HCT116 (cell line): ENCODE data around the gene SCYGR3. TPM values are rescaled to one million over a fixed set of nuclear protein-coding genes. Genes with fewer than 3 reads are reported as not detected.

Source experiments
- ATAC-seq: fragments of 200-7000 bp; cut with Tn5 transposase; 2 replicates; pipeline ENCODE4 v1.9.1; 2020; ENCODE audit warnings: mild to moderate bottlenecking, moderate library complexity
- BruUV-seq: library from RNA; stranded (reverse); fragments of 400-500 nt; replicated peaks from 2 replicates; lab custom pipeline; 2021; lab: Mats Ljungman, UMichigan
- CTCF ChIA-PET: fragments of 300-600 bp; sonication (Branson Sonifier 250); formaldehyde crosslinking; loops from one replicate; lab custom pipeline; 2021; ENCODE audit warnings: antibody characterized with exemption; lab: Charles Lee
- POLR2A ChIA-PET: fragments of 300-600, 350-600 bp; sonication (Branson Sonifier 250); formaldehyde crosslinking; loops from one replicate; lab custom pipeline; 2021; ENCODE audit warnings: antibody characterized with exemption; lab: Charles Lee
- RAD21 ChIA-PET, 2 experiments: fragments of 300-600 bp; sonication (Branson Sonifier 250); formaldehyde crosslinking; loops; one replicate each; lab custom pipeline; 2023; ENCODE audit warnings: low total read pairs in 2 of 2; ENCODE audit not compliant: uncharacterized antibody in 2 of 2, unreplicated experiment in 2 of 2, low non-redundant PET in 1 of 2; lab: Charles Lee
- DNase-seq: peaks from one replicate; pipeline ENCODE4 v3.0.0-alpha.2; 2010; ENCODE audit warnings: low read depth, low spot score
- H2AFZ ChIP-seq: fragments of 200-600 bp; shearing (Covaris generic), sonication (generic); 2 replicates; pipeline ENCODE4 v1.6.1; 2017; ENCODE audit warnings: low read depth, mixed run types, mixed read lengths, antibody characterized with exemption, low read length; ENCODE audit not compliant: poor library complexity, severe bottlenecking
- H3K27ac ChIP-seq: 2 replicates; pipeline ENCODE4 v1.5.1; 2012; ENCODE audit warnings: low read depth, low read length
- H3K27me3 ChIP-seq: fragments of 200-600 bp; sonication (generic); 2 replicates; pipeline ENCODE4 v1.6.1; 2016; ENCODE audit warnings: mixed run types, low read length, mixed read lengths; ENCODE audit not compliant: insufficient read depth
- H3K36me3 ChIP-seq, 2 experiments: fragments of 200-500 bp in 1 of 2; fragments of 200-600 bp in 1 of 2; sonication (Bioruptor generic) in 1 of 2; sonication (generic) in 1 of 2; 2 replicates each; pipeline versions ENCODE4 v1.5.1 to v1.6.1; 2014 to 2016; ENCODE audit warnings: low read length in 2 of 2, inconsistent platforms in 1 of 2, mixed read lengths in 1 of 2, mixed run types in 1 of 2; ENCODE audit not compliant: insufficient read depth in 2 of 2, control insufficient read depth in 1 of 2
- H3K4me1 ChIP-seq, 2 experiments: fragments of 200-600 bp in 1 of 2; sonication (generic) in 1 of 2; 2 replicates each; pipeline versions ENCODE4 v1.5.1 to v1.6.1; 2012 to 2017; ENCODE audit warnings: low read length in 2 of 2, inconsistent platforms in 1 of 2, mild to moderate bottlenecking in 1 of 2, mixed read lengths in 1 of 2, mixed run types in 1 of 2, moderate library complexity in 1 of 2; ENCODE audit not compliant: insufficient read depth in 2 of 2, control insufficient read depth in 1 of 2
- H3K4me2 ChIP-seq: fragments of 200-600 bp; sonication (generic); 2 replicates; pipeline ENCODE4 v1.6.1; 2017; ENCODE audit warnings: mixed run types, low read length, mixed read lengths
- H3K4me3 ChIP-seq, 2 experiments: fragments of 200-600 bp in 1 of 2; sonication (generic) in 1 of 2; replicated peaks in 1 of 2; 2 replicates each; pipeline ENCODE4 v1.5.1; 2011 to 2016; ENCODE audit warnings: low read length in 2 of 2, control low read depth in 1 of 2, low read depth in 1 of 2, mild to moderate bottlenecking in 1 of 2, mixed read lengths in 1 of 2, mixed run types in 1 of 2
- H3K79me2 ChIP-seq: fragments of 200-600 bp; sonication (generic); 2 replicates; pipeline ENCODE4 v1.6.1; 2017; ENCODE audit warnings: mild to moderate bottlenecking, mixed run types, low read length, moderate library complexity, mixed read lengths; ENCODE audit not compliant: insufficient read depth
- H3K9ac ChIP-seq: fragments of 200-600 bp; sonication (generic); 2 replicates; pipeline ENCODE4 v1.6.1; 2016; ENCODE audit warnings: low read length, mixed read lengths
- H3K9me2 ChIP-seq: fragments of 200-600 bp; sonication (generic), shearing (Covaris generic); 2 replicates; pipeline ENCODE4 v1.6.1; 2017; ENCODE audit warnings: mixed run types, mild to moderate bottlenecking, moderate library complexity; ENCODE audit not compliant: insufficient read depth
- H3K9me3 ChIP-seq, 2 experiments: fragments of 200-500 bp in 1 of 2; fragments of 200-600 bp in 1 of 2; sonication (Bioruptor generic) in 1 of 2; sonication (generic) in 1 of 2; 2 replicates each; pipeline ENCODE4 v1.6.1; 2014 to 2017; ENCODE audit warnings: low read length in 2 of 2, mixed read lengths in 2 of 2, inconsistent platforms in 1 of 2, low read depth in 1 of 2, mild to moderate bottlenecking in 1 of 2, mixed run types in 1 of 2, moderate library complexity in 1 of 2; ENCODE audit not compliant: control insufficient read depth in 1 of 2, insufficient read depth in 1 of 2
- H4K20me1 ChIP-seq: fragments of 200-600 bp; sonication (generic), shearing (Covaris generic); 2 replicates; pipeline ENCODE4 v1.6.1; 2017; ENCODE audit warnings: mixed run types, mild to moderate bottlenecking, moderate library complexity; ENCODE audit not compliant: insufficient read depth
- CEBPB ChIP-seq: IDR thresholded peaks from 2 replicates; pipeline ENCODE4 v1.6.1; 2012; ENCODE audit warnings: low read depth
- EGR1 ChIP-seq: IDR thresholded peaks from 2 replicates; pipeline ENCODE4 v1.6.1; 2012; ENCODE audit warnings: low read depth
- ELF1 ChIP-seq: IDR thresholded peaks from 2 replicates; pipeline ENCODE4 v1.6.1; 2012; ENCODE audit warnings: low read depth, borderline replicate concordance
- EZH2phosphoT487 ChIP-seq: fragments of 200-600 bp; IDR thresholded peaks from 2 replicates; pipeline ENCODE4 v1.6.1; 2018; ENCODE audit warnings: antibody characterized with exemption, borderline replicate concordance
- FOSL1 ChIP-seq: IDR thresholded peaks from 2 replicates; pipeline ENCODE4 v1.6.1; 2012; ENCODE audit warnings: low read depth
- JUND ChIP-seq: IDR thresholded peaks from 2 replicates; pipeline ENCODE4 v1.6.1; 2012
- POLR2A ChIP-seq: IDR thresholded peaks from 2 replicates; pipeline ENCODE4 v1.7.0; 2011; ENCODE audit warnings: borderline replicate concordance; ENCODE audit not compliant: insufficient read depth, insufficient read length; ENCODE audit errors: extremely low read depth
- POLR2AphosphoS5 ChIP-seq: IDR thresholded peaks from 2 replicates; pipeline ENCODE4 v1.6.1; 2011; ENCODE audit warnings: mild to moderate bottlenecking, low read depth, low read length, moderate library complexity
- SIN3A ChIP-seq: IDR thresholded peaks from 2 replicates; pipeline ENCODE4 v1.6.1; 2012; ENCODE audit warnings: low read depth
- SP1 ChIP-seq: IDR thresholded peaks from 2 replicates; pipeline ENCODE4 v1.6.1; 2012; ENCODE audit warnings: low read depth
- SRF ChIP-seq: IDR thresholded peaks from 2 replicates; pipeline ENCODE4 v1.6.1; 2012; ENCODE audit warnings: low read depth
- ZBTB33 ChIP-seq: IDR thresholded peaks from 2 replicates; pipeline ENCODE4 v1.6.1; 2011; ENCODE audit warnings: mild to moderate bottlenecking, low read length, moderate library complexity; ENCODE audit not compliant: insufficient replicate concordance; ENCODE audit errors: extremely low read depth
- intact Hi-C: fragments of 100-400 bp; cut with micrococcal nuclease; formaldehyde crosslinking; loops from 2 replicates; pipeline ENCODE4 v1.10.0; 2022
- total RNA-seq: library from RNA; stranded (reverse); gene quantifications from one replicate; pipeline ENCODE4 v1.2.1, GENCODE V29; 2021; ENCODE audit not compliant: unreplicated experiment
- TF ChIP-seq, protein P1 (sequence below), 3 experiments: fragments of 200-600 bp in 1 of 3; sonication (generic) in 1 of 3; IDR thresholded peaks in 2 of 3; conservative IDR thresholded peaks in 1 of 3; 2 replicates each; pipeline ENCODE4 v1.5.1; 2012 to 2017; ENCODE audit warnings: low read depth in 2 of 3, low read length in 2 of 3, antibody characterized with exemption in 1 of 3, borderline replicate concordance in 1 of 3, control low read depth in 1 of 3, mild to moderate bottlenecking in 1 of 3, mixed read lengths in 1 of 3, mixed run types in 1 of 3, moderate library complexity in 1 of 3; ENCODE audit not compliant: insufficient read depth in 1 of 3

SCYGR3 gene
- total RNA-seq, 1 experiment from 2014 or later: not detected

DNA sequence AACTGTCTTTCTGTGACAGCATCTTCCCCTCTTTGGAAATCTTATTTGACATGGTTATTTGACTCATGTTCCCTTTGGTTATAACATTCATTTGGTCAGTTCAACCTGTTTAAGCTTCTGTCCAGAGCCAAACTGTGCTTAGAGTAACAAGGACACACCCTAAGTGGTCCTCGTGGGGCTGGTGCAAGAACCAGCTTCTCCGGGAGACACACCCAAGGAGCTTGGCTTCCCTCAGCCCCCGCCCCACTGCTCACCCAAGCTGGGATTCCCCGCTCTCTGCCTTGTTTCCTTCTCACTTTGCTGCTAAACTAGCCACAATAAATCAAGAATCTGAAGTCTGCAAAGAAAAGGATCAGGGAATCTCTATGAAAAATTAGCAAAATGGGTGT lies 1.4 kb downstream of the SCYGR3 start:
- H3K9me3 ChIP-seq: no peaks in the 10 kb centered on the region
- RAD21 ChIA-PET: no interaction called here
- intact Hi-C loops: no loop called here
- no peak overlapping the region for H3K9ac ChIP-seq
- H3K27me3 ChIP-seq: no peaks in the 10 kb centered on the region
- POLR2A ChIA-PET: no interaction called here
- no peak overlapping the region for H3K27ac ChIP-seq
- H3K4me2 ChIP-seq: no peak overlapping the region
- CTCF ChIA-PET: interaction anchor here (1.1 kb wide), 1 partner anchor 45 kb away, joined by 3 read pairs; no protein-coding TSS in a partner anchor
- H2AFZ ChIP-seq: no peak overlapping the region
- no peaks in the 10 kb centered on the region for H3K4me1 ChIP-seq
- H3K9me2 ChIP-seq: no peaks in the 10 kb centered on the region
- BruUV-seq: no TSS peak
- TF ChIP-seq SRF: no peak
- no peak for TF ChIP-seq JUND
- no peak for TF ChIP-seq SIN3A
- TF ChIP-seq POLR2AphosphoS5: no peak
- TF ChIP-seq, protein P1, sequence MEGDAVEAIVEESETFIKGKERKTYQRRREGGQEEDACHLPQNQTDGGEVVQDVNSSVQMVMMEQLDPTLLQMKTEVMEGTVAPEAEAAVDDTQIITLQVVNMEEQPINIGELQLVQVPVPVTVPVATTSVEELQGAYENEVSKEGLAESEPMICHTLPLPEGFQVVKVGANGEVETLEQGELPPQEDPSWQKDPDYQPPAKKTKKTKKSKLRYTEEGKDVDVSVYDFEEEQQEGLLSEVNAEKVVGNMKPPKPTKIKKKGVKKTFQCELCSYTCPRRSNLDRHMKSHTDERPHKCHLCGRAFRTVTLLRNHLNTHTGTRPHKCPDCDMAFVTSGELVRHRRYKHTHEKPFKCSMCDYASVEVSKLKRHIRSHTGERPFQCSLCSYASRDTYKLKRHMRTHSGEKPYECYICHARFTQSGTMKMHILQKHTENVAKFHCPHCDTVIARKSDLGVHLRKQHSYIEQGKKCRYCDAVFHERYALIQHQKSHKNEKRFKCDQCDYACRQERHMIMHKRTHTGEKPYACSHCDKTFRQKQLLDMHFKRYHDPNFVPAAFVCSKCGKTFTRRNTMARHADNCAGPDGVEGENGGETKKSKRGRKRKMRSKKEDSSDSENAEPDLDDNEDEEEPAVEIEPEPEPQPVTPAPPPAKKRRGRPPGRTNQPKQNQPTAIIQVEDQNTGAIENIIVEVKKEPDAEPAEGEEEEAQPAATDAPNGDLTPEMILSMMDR (IDR thresholded peaks at IDR 0.05 in 2 of 3, conservative IDR thresholded peaks at IDR 0.05 in 1 of 3; ENCODE audit: borderline replicate concordance in 1 of 3, insufficient read depth in 1 of 3, low read depth in 2 of 3, low read length in 2 of 3): no peak
- TF ChIP-seq EGR1: no peak
- TF ChIP-seq FOSL1: no peak
- TF ChIP-seq, all 23 proteins: peak for 0
- Histone ChIP-seq H3K36me3 (no peaks in the 10 kb centered on the region), H4K20me1 (no peaks in the 10 kb centered on the region), H3K4me3 (no peak overlapping the region), H3K79me2 (no peaks in the 10 kb centered on the region)
- DNase-seq (no peak), ATAC-seq (no peak)

- ATAC-seq: no peak
- no peak for DNase-seq
- intact Hi-C loops: no loop called here
- Histone ChIP-seq H3K36me3 (no peaks in the 10 kb centered on the region), H3K27me3 (no peaks in the 10 kb centered on the region), H3K9me3 (no peaks in the 10 kb centered on the region), H3K4me2 (no peak overlapping the region), H3K9ac (no peak overlapping the region), H3K9me2 (no peaks in the 10 kb centered on the region), H3K4me3 (no peak overlapping the region), H3K27ac (no peak overlapping the region), H3K4me1 (no peaks in the 10 kb centered on the region), H4K20me1 (no peaks in the 10 kb centered on the region), H2AFZ (no peak overlapping the region), H3K79me2 (no peaks in the 10 kb centered on the region)
- ChIA-PET RAD21 (no interaction called here), CTCF (interaction anchor here (1.1 kb wide), 1 partner anchor 45 kb away, joined by 3 read pairs; no protein-coding TSS in a partner anchor), POLR2A (no interaction called here)
- BruUV-seq: no TSS peak
- TF ChIP-seq SP1 (no peak), ZBTB33 (no peak), CEBPB (no peak), SIN3A (no peak), EZH2phosphoT487 (no peak), FOSL1 (no peak), ELF1 (no peak), POLR2A (no peak)
These were observed 1.9 kb downstream of the SCYGR3 start for GRCh38 chr2:227612546-227613271.
